Naive thymus-derived CD4-positive, alpha-beta T cell (primary cell): ENCODE results near the gene ADAM23. TPM values are rescaled to one million over a fixed set of nuclear protein-coding genes. Genes with fewer than 3 reads are reported as not detected.

ENCODE experiments used
- ATAC-seq: fragments of 150-1000 bp; cut with Tn5 transposase; 2 replicates; pipeline ENCODE4 v1.10.0; 2021; ENCODE audit warnings: mild to moderate bottlenecking, moderate library complexity
- CTCF ChIA-PET: fragments of 350-600 bp; sonication (Branson Sonifier 250); formaldehyde crosslinking; loops from one replicate; lab custom pipeline; 2021; ENCODE audit warnings: antibody characterized with exemption; lab: Charles Lee
- POLR2A ChIA-PET: fragments of 350-600 bp; sonication (Branson Sonifier 250); formaldehyde crosslinking; loops from one replicate; lab custom pipeline; 2021; ENCODE audit warnings: antibody characterized with exemption, inconsistent platforms; lab: Charles Lee
- DNase-seq, 9 donors: peaks; one replicate each; pipeline versions ENCODE4 v3.0.0 to v3.0.0-alpha.2; 2020 to 2022; ENCODE audit warnings: mixed read lengths in 1 of 9
- H3K27ac ChIP-seq: one replicate; pipeline ENCODE4 v1.7.0; 2013; ENCODE audit warnings: mild to moderate bottlenecking, low read depth, low read length, moderate library complexity
- H3K27me3 ChIP-seq, 2 donors: one replicate each; pipeline ENCODE4 v1.7.0; 2013; ENCODE audit warnings: low read length in 2 of 2, mild to moderate bottlenecking in 2 of 2, moderate library complexity in 2 of 2; ENCODE audit not compliant: control insufficient read depth in 2 of 2, insufficient read depth in 2 of 2
- H3K36me3 ChIP-seq, 3 experiments: 1 replicate in 2 of 3; 2 replicates in 1 of 3; pipeline ENCODE4 v1.7.0; 2013; ENCODE audit warnings: low read length in 3 of 3, mild to moderate bottlenecking in 3 of 3, moderate library complexity in 1 of 3; ENCODE audit not compliant: insufficient read depth in 3 of 3, control insufficient read depth in 2 of 3
- H3K4me1 ChIP-seq, 2 donors: one replicate each; pipeline ENCODE4 v1.7.0; 2013; ENCODE audit warnings: low read length in 2 of 2, mild to moderate bottlenecking in 2 of 2, moderate library complexity in 1 of 2; ENCODE audit not compliant: control insufficient read depth in 2 of 2, insufficient read depth in 2 of 2
- H3K4me3 ChIP-seq: 2 replicates; pipeline ENCODE4 v1.7.0; 2013; ENCODE audit warnings: mild to moderate bottlenecking, low read length
- H3K9me3 ChIP-seq, 3 experiments: 1 replicate in 2 of 3; 2 replicates in 1 of 3; pipeline ENCODE4 v1.7.0; 2013; ENCODE audit warnings: low read length in 3 of 3; ENCODE audit not compliant: control insufficient read depth in 2 of 3
- H3K27ac Mint-ChIP-seq, 9 donors: one replicate each; pipeline ENCODE4 v1.8.0; 2020 to 2022; ENCODE audit warnings: mixed read lengths in 9 of 9, mild to moderate bottlenecking in 8 of 9, moderate library complexity in 5 of 9, inconsistent platforms in 2 of 9
- H3K27me3 Mint-ChIP-seq, 5 donors: one replicate each; pipeline ENCODE4 v1.8.0; 2021 to 2022; ENCODE audit warnings: mixed read lengths in 5 of 5, mild to moderate bottlenecking in 1 of 5
- H3K36me3 Mint-ChIP-seq, 5 donors: one replicate each; pipeline ENCODE4 v1.8.0; 2020 to 2022; ENCODE audit warnings: mixed read lengths in 5 of 5, mild to moderate bottlenecking in 3 of 5, inconsistent platforms in 1 of 5
- H3K4me1 Mint-ChIP-seq, 7 donors: one replicate each; pipeline ENCODE4 v1.8.0; 2020 to 2022; ENCODE audit warnings: mixed read lengths in 7 of 7, mild to moderate bottlenecking in 3 of 7, inconsistent platforms in 1 of 7
- H3K4me3 Mint-ChIP-seq, 10 donors: one replicate each; pipeline ENCODE4 v1.8.0; 2020 to 2022; ENCODE audit warnings: mild to moderate bottlenecking in 10 of 10, mixed read lengths in 10 of 10, moderate library complexity in 6 of 10, inconsistent platforms in 2 of 10
- H3K9me3 Mint-ChIP-seq, 11 donors: one replicate each; pipeline ENCODE4 v1.8.0; 2020 to 2022; ENCODE audit warnings: mixed read lengths in 11 of 11, mild to moderate bottlenecking in 4 of 11, inconsistent platforms in 1 of 11, moderate library complexity in 1 of 11
- intact Hi-C, 2 donors: fragments of 100-400 bp; cut with micrococcal nuclease; formaldehyde crosslinking; loops; one replicate each; pipeline ENCODE4 v1.15.1; 2023
- polyA plus RNA-seq, 2 donors: library from polyadenylated mRNA; unstranded; fragments of 300-500 nt; fragmentation: Illumina TruSeq; gene quantifications; one replicate each; pipeline ENCODE4 v1.2.3, GENCODE V29; 2021
- total RNA-seq, 6 experiments: library from RNA in 5 of 6; stranded (reverse) in 5 of 6; gene quantifications; 1 replicate in 5 of 6; 2 replicates in 1 of 6; pipeline ENCODE4 v1.2.3 and lab custom pipeline; 2021 to 2026

The ADAM23 gene
- total and polyA plus RNA-seq, 7 experiments from 2014 or later, result 0.22 to 5.6 (median 1.2) TPM

- DNase-seq (no peak), ATAC-seq (no peak)
- peaks cover 4 to 7% (median 5%) of the 10 kb centered on the region in 5 donors for H3K27me3 Mint-ChIP-seq
- no peaks in the 10 kb centered on the region for H3K36me3 Mint-ChIP-seq
- ChIA-PET POLR2A (no interaction called here), CTCF (no interaction called here)
- intact Hi-C loops, result no loop called here
- Histone ChIP-seq H3K36me3 (no peaks in the 10 kb centered on the region), H3K4me1 (no peaks in the 10 kb centered on the region), H3K4me3 (no peak overlapping the region), H3K27ac (no peak overlapping the region), H3K9me3 (no peaks in the 10 kb centered on the region), H3K27me3 (no peaks in the 10 kb centered on the region)
- peaks cover 0 to 4% (median 0%) of the 10 kb centered on the region in 7 donors for H3K4me1 Mint-ChIP-seq
- H3K9me3 Mint-ChIP-seq, result no peaks in the 10 kb centered on the region
- no peak overlapping the region for H3K27ac Mint-ChIP-seq
- no peak overlapping the region for H3K4me3 Mint-ChIP-seq
These were observed 167.1 kb downstream of the ADAM23 start for GRCh38 chr2:206610451-206610850.

- no peaks in the 10 kb centered on the region for H3K9me3 Mint-ChIP-seq
- H3K27me3 Mint-ChIP-seq, result peaks cover 0 to 4% (median 0%) of the 10 kb centered on the region in 5 donors
- intact Hi-C loops, result no loop called here
These were observed 167.9 kb downstream of the ADAM23 start for GRCh38 chr2:206611191-206611590.

GRCh38 chr2:206611736-206612135, 168.4 kb downstream of the ADAM23 start:
- H3K4me1 ChIP-seq, result no peaks in the 10 kb centered on the region
- H3K9me3 Mint-ChIP-seq, result peaks cover 0 to under 1% (median 0%) of the 10 kb centered on the region in 11 donors
- no peaks in the 10 kb centered on the region for H3K36me3 Mint-ChIP-seq
- DNase-seq (no peak), ATAC-seq (no peak)
- POLR2A ChIA-PET, result no interaction called here
- no peak overlapping the region for H3K27ac ChIP-seq
- no peaks in the 10 kb centered on the region for H3K27me3 ChIP-seq
- H3K27me3 Mint-ChIP-seq, result peaks cover 0 to 4% (median 0%) of the 10 kb centered on the region in 5 donors
- H3K36me3 ChIP-seq, result no peaks in the 10 kb centered on the region
- intact Hi-C loops, result no loop called here
- peak overlapping the region in 1 of 9 donors; percentile 11 for H3K27ac Mint-ChIP-seq
- no peaks in the 10 kb centered on the region for H3K9me3 ChIP-seq
- H3K4me3 Mint-ChIP-seq, result no peak overlapping the region
- peaks cover 0 to 4% (median 0%) of the 10 kb centered on the region in 7 donors for H3K4me1 Mint-ChIP-seq
- H3K4me3 ChIP-seq, result no peak overlapping the region
- CTCF ChIA-PET, result no interaction called here

More at GRCh38 chr2:206611191-206611590, 167.9 kb downstream of the ADAM23 start:
- no peaks in the 10 kb centered on the region for H3K36me3 Mint-ChIP-seq
- Histone ChIP-seq H3K27me3 (no peaks in the 10 kb centered on the region), H3K27ac (no peak overlapping the region), H3K36me3 (no peaks in the 10 kb centered on the region), H3K4me3 (no peak overlapping the region), H3K4me1 (no peaks in the 10 kb centered on the region), H3K9me3 (no peaks in the 10 kb centered on the region)
- POLR2A ChIA-PET, result no interaction called here
- no peak overlapping the region for H3K27ac Mint-ChIP-seq
- H3K4me3 Mint-ChIP-seq, result no peak overlapping the region
- CTCF ChIA-PET, result no interaction called here
- no peak for ATAC-seq
- no peak for DNase-seq
- H3K4me1 Mint-ChIP-seq, result peaks cover 0 to 4% (median 0%) of the 10 kb centered on the region in 7 donors

- Histone ChIP-seq H3K27me3 (no peaks in the 10 kb centered on the region), H3K9me3 (no peaks in the 10 kb centered on the region), H3K36me3 (no peaks in the 10 kb centered on the region), H3K27ac (no peak overlapping the region), H3K4me1 (no peaks in the 10 kb centered on the region), H3K4me3 (no peak overlapping the region)
- H3K36me3 Mint-ChIP-seq, result no peaks in the 10 kb centered on the region
- no peak for DNase-seq
- peaks cover 0 to 8% (median 0%) of the 10 kb centered on the region in 5 donors for H3K27me3 Mint-ChIP-seq
- CTCF ChIA-PET, result no interaction called here
- H3K9me3 Mint-ChIP-seq, result peaks cover 0 to 2% (median 0%) of the 10 kb centered on the region in 11 donors
- H3K4me3 Mint-ChIP-seq, result no peak overlapping the region
- POLR2A ChIA-PET, result no interaction called here
- intact Hi-C loops, result no loop called here
- peaks cover 0 to under 1% (median 0%) of the 10 kb centered on the region in 7 donors for H3K4me1 Mint-ChIP-seq
- no peak for ATAC-seq
- H3K27ac Mint-ChIP-seq, result no peak overlapping the region
These were observed 171.5 kb downstream of the ADAM23 start for GRCh38 chr2:206614811-206615210.

GRCh38 chr2:206615417-206616089, 172.2 kb downstream of the ADAM23 start:
- no peaks in the 10 kb centered on the region for H3K36me3 ChIP-seq
- POLR2A ChIA-PET, result no interaction called here
- DNase-seq (no peak), ATAC-seq (no peak)
- intact Hi-C loops, result no loop called here
- Mint-ChIP-seq H3K4me1 (no peaks in the 10 kb centered on the region), H3K9me3 (peaks cover 0 to 2% (median 0%) of the 10 kb centered on the region in 11 donors), H3K4me3 (no peak overlapping the region), H3K27ac (no peak overlapping the region), H3K27me3 (peaks cover 0 to 8% (median 0%) of the 10 kb centered on the region in 5 donors), H3K36me3 (no peaks in the 10 kb centered on the region)
- no peaks in the 10 kb centered on the region for H3K27me3 ChIP-seq
- no peaks in the 10 kb centered on the region for H3K4me1 ChIP-seq
- H3K4me3 ChIP-seq, result no peak overlapping the region
- H3K27ac ChIP-seq, result no peak overlapping the region
- H3K9me3 ChIP-seq, result no peaks in the 10 kb centered on the region
- CTCF ChIA-PET, result no interaction called here

GRCh38 chr2:206616151-206616550, 172.8 kb downstream of the ADAM23 start:
- Histone ChIP-seq H3K9me3 (no peaks in the 10 kb centered on the region), H3K36me3 (no peaks in the 10 kb centered on the region), H3K4me3 (no peak overlapping the region), H3K27ac (no peak overlapping the region), H3K4me1 (no peaks in the 10 kb centered on the region), H3K27me3 (no peaks in the 10 kb centered on the region)
- ChIA-PET POLR2A (no interaction called here), CTCF (no interaction called here)
- intact Hi-C loops, result no loop called here
- ATAC-seq (no peak), DNase-seq (no peak)
- Mint-ChIP-seq H3K9me3 (peaks cover 0 to 2% (median 0%) of the 10 kb centered on the region in 11 donors), H3K27ac (no peak overlapping the region), H3K36me3 (no peaks in the 10 kb centered on the region), H3K4me1 (no peaks in the 10 kb centered on the region), H3K4me3 (no peak overlapping the region), H3K27me3 (peaks cover 0 to 8% (median 0%) of the 10 kb centered on the region in 5 donors)

GRCh38 chr2:206619011-206619410, 175.7 kb downstream of the ADAM23 start:
- Mint-ChIP-seq H3K27ac (no peak overlapping the region), H3K36me3 (no peaks in the 10 kb centered on the region), H3K9me3 (peaks cover 0 to 2% (median 0%) of the 10 kb centered on the region in 11 donors), H3K4me3 (no peak overlapping the region), H3K27me3 (peaks cover 0 to 8% (median under 1%) of the 10 kb centered on the region in 5 donors), H3K4me1 (no peaks in the 10 kb centered on the region)
- H3K4me3 ChIP-seq, result no peak overlapping the region
- POLR2A ChIA-PET, result no interaction called here
- CTCF ChIA-PET, result no interaction called here
- H3K27ac ChIP-seq, result no peak overlapping the region
- no peaks in the 10 kb centered on the region for H3K27me3 ChIP-seq
- intact Hi-C loops, result no loop called here
- no peaks in the 10 kb centered on the region for H3K4me1 ChIP-seq
- DNase-seq (no peak), ATAC-seq (no peak)
- H3K9me3 ChIP-seq, result no peaks in the 10 kb centered on the region
- H3K36me3 ChIP-seq, result no peaks in the 10 kb centered on the region
